ENCODE measurements around the gene ZBTB8OS.
"Not testable (repeated sequence)": the region's sequence is repeated elsewhere in the genome, so short reads cannot be mapped to it uniquely, and the experiment has no call there.

Gene ZBTB8OS

GRCh38 chr1:32632829-32633228, 17.5 kb downstream of the ZBTB8OS start:
- TF ChIP-seq CTCF (conservative IDR thresholded peaks at IDR 0.05; ENCODE audit: low read depth, low read length) = no peak
- H3K4me3 ChIP-seq (ENCODE audit: low read depth, low read length) = no peak overlapping the region
- DNase-seq (ENCODE audit: low read depth) = no peak

GRCh38 chr1:32630173-32630572, 20.2 kb downstream of the ZBTB8OS start:
- H3K4me3 ChIP-seq (ENCODE audit: low read depth, low read length); DNase-seq (ENCODE audit: low read depth): not testable (repeated sequence)

- no peak overlapping the region for H3K4me3 ChIP-seq (ENCODE audit: low read depth, low read length)
- DNase-seq (ENCODE audit: low read depth) = no peak
- no peak for TF ChIP-seq CTCF (conservative IDR thresholded peaks at IDR 0.05; ENCODE audit: low read depth, low read length)
Observed at GRCh38 chr1:32627596-32628162, 22.7 kb downstream of the ZBTB8OS start.

- DNase-seq (ENCODE audit: low read depth) = no peak
- TF ChIP-seq CTCF (conservative IDR thresholded peaks at IDR 0.05; ENCODE audit: low read depth, low read length) = no peak
- no peak overlapping the region for H3K4me3 ChIP-seq (ENCODE audit: low read depth, low read length)
Observed at GRCh38 chr1:32626176-32626575, 24.2 kb downstream of the ZBTB8OS start.

- DNase-seq (ENCODE audit: low read depth) = no peak
- H3K4me3 ChIP-seq (ENCODE audit: low read depth, low read length) = no peak overlapping the region
- no peak for TF ChIP-seq CTCF (conservative IDR thresholded peaks at IDR 0.05; ENCODE audit: low read depth, low read length)
Observed at GRCh38 chr1:32623775-32624174, 26.6 kb downstream of the ZBTB8OS start.

- no peak for DNase-seq (ENCODE audit: low read depth)
- no peak for TF ChIP-seq CTCF (conservative IDR thresholded peaks at IDR 0.05; ENCODE audit: low read depth, low read length)
- H3K4me3 ChIP-seq (ENCODE audit: low read depth, low read length) = no peak overlapping the region
Observed at GRCh38 chr1:32622806-32623681, 27.3 kb downstream of the ZBTB8OS start.

GRCh38 chr1:32622205-32622604, 28.1 kb downstream of the ZBTB8OS start:
- TF ChIP-seq CTCF (conservative IDR thresholded peaks at IDR 0.05; ENCODE audit: low read depth, low read length) = no peak
- no peak overlapping the region for H3K4me3 ChIP-seq (ENCODE audit: low read depth, low read length)
- DNase-seq (ENCODE audit: low read depth) = no peak
